G401 (cell line): ENCODE measurements around the gene RGL4. TPM values are rescaled to one million over a fixed set of nuclear protein-coding genes. Genes with fewer than 3 reads are reported as not detected.
A peak's percentile ranks its signal among the peaks of the same experiment; 100 is the strongest.
"Not testable (repeated sequence)": the region's sequence is repeated elsewhere in the genome, so short reads cannot be mapped to it uniquely, and the experiment has no call there.

ENCODE experiments used
- DNase-seq: peaks from one replicate; pipeline ENCODE4 v3.0.0-alpha.2; 2015; ENCODE audit warnings: low spot score
- in situ Hi-C: cut with HindIII; loops from 2 replicates; pipeline ENCODE4 v1.10.0; 2016; ENCODE audit warnings: low sequenced_read_pairs, mixed read lengths
- total RNA-seq: library from RNA; depleted of rRNA; stranded (reverse); fragments of >200 nt; shearing (Covaris generic); gene quantifications from 2 replicates; pipeline ENCODE4 v1.2.3, GENCODE V29; 2014; rRNA removed

The RGL4 gene, protein sequence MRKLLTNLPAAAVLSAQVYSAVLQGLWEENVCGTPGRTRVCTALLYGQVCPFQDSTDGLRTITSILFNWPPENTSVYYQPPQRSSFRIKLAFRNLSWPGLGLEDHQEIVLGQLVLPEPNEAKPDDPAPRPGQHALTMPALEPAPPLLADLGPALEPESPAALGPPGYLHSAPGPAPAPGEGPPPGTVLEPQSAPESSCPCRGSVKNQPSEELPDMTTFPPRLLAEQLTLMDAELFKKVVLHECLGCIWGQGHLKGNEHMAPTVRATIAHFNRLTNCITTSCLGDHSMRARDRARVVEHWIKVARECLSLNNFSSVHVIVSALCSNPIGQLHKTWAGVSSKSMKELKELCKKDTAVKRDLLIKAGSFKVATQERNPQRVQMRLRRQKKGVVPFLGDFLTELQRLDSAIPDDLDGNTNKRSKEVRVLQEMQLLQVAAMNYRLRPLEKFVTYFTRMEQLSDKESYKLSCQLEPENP
- total RNA-seq = not detected in 2 replicates

DNA sequence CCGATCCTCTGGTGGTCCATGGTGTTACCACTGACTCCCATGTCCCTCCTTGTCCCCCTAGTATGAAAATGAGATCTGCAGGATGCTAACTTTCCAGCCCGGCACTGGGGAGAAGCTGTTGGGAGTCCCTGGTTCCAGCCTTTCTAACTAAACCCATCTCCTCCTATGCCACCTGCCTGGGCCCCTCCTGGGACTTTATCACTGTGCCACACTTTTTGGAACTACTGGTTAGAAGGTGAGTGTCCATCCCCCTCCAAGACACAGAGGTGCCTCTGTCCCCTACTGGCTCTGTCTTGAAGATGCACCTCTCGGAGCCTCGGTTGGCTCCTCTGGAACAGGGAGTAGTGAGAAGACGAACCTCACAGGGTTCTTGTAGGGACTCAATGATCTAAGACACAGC is at the start of gene RGL4:
TSS of gene RGL4 (plus strand) at position 301 of the 400 bp plus-strand sequence. CDS start 1,018 bp downstream, outside the sequence.
- in situ Hi-C loops = no loop called here
- DNase-seq = no peak

- DNase-seq, in situ Hi-C loops: not testable (repeated sequence)
Measured at GRCh38 chr22:23646526-23646925, 44.3 kb upstream of the RGL4 start.

DNA sequence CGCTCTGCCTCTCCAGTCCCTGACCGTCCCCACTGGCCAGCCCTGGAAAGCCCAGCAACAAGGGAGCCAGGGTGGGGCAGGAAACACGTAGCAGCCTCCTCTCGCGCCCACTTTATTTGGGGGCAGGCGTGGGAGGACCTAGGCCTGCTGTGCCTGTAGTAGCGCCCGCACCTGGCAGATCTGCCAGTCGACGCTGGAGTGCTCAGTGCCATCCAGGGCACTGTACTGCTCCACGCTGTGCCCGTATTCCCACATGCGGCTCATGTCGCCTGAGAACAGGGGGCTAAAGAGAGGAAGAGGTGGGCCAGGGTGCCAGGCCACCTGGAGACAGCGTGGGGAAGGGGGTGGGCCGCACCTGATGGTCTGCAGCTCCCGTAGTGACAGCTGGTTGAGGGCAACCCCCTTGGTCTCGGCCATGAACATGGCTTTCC is 41.7 kb upstream of the RGL4 start:
- no peak for DNase-seq
- in situ Hi-C loops = no loop called here

DNA sequence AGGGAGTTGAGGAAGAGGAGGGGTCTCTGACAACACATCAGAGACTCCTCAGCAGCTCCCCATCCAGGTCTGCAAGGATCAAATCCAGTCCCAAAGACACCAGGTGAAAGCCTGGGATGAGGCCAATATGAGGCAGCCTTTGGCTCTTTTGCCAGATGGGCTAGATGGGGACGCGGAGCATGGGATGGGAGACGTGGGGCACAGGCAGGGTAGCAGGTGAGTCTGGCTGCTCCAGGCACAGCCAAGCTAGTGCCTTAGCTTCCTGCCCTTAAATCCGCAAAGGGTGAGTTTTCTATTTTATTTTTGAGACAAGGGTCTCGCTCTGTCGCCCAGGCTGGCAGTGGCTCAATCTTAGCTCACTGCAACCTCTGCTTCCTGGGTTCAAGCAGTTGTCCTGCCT is 39.1 kb upstream of the RGL4 start:
- in situ Hi-C loops = no loop called here
- peak; percentile 6 for DNase-seq

- no peak for DNase-seq
- in situ Hi-C loops = no loop called here
Measured at GRCh38 chr22:23652286-23652685, 38.5 kb upstream of the RGL4 start.

GRCh38 chr22:23652711-23653110 is 38.1 kb upstream of the RGL4 start:
- in situ Hi-C loops = no loop called here
- no peak for DNase-seq

DNA sequence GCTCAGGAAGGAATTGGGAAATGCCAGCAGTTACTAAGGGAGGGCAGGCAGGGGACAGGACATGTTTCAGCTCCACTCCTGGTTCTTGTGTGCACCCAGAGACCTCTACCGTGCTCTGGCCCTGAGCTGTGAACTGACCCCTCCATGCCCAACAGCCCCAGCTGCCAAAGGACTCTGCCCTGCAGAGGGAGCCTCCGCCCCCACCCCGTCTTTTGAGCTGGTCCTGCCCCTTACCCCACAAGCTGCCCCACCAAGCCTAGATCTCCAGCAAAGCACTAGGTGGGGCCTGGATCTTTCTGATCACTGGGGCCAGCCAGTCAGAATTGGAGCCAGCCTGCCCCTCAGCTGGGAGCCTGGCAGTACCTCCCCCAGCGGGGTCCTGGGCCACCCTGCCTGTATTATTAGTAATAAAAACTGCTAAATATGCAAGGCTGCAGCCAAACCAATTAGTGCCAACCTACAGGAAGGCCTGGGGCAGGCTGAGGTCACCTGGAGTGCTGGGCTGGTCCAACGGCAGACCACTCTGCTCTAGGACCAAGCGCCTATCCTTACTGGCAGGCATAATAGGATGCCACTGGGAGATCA is 34.8 kb upstream of the RGL4 start:
- in situ Hi-C loops = no loop called here
- DNase-seq = no peak

GRCh38 chr22:23657727-23658126 is 33.1 kb upstream of the RGL4 start:
- in situ Hi-C loops = no loop called here
- no peak for DNase-seq

DNA sequence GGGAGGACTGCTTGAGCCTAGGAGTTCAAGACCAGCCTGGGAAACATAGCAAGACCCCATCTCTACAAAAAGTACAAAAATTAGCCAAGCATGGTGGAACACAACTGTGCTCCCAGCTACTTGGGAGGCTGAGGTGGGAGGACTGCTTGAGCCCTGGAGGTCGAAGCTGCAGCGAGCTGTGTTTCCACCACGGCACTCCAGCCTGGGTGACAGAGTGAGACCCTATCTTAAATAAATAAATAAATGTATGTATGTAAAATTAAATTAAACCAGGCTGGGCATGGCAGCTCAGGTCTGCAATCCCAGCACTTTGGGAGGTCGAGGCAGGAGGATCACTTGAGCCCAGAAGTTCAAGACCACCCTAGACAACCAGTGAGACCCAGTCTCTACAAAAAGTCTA is 30.4 kb upstream of the RGL4 start:
- in situ Hi-C loops = not testable (repeated sequence)

GRCh38 chr22:23670378-23671295 is 20.2 kb upstream of the RGL4 start:
- in situ Hi-C loops = no loop called here
- no peak for DNase-seq

More for the DNA sequence above, 30.4 kb upstream of the RGL4 start:
- DNase-seq = not testable (repeated sequence)

GRCh38 chr22:23671387-23671786 is 19.4 kb upstream of the RGL4 start:
- DNase-seq, in situ Hi-C loops: not testable (repeated sequence)

- in situ Hi-C loops, DNase-seq: not testable (repeated sequence)
Measured at GRCh38 chr22:23672307-23673049, 18.3 kb upstream of the RGL4 start.

DNA sequence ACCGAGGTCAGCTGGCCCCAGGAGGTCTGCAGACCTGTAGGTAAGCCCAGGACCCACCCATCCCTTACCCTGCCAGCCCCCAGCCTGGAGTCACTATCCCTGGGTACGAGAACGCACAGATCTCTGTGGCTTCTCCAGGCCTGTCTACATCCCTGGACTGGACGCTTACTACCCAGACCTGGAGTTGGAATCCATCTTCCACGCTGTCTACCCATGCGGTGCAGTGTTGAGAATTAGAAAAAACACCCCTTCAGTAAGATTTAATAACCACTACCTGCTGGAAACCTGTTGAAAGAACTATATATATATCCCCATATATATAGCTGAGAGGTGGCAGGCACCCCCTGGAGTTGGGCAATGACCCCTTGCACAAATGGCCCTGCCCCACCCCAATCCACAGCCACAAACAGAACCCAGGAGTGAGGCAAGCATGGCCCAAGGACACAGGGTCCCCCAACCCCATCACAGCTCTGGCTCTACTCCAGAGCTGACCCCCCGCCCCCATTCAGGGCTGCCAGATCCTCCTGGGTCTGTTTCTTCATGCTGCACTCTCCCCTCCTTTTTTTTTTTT is 17.7 kb upstream of the RGL4 start:
- in situ Hi-C loops = no loop called here
- no peak for DNase-seq

DNA sequence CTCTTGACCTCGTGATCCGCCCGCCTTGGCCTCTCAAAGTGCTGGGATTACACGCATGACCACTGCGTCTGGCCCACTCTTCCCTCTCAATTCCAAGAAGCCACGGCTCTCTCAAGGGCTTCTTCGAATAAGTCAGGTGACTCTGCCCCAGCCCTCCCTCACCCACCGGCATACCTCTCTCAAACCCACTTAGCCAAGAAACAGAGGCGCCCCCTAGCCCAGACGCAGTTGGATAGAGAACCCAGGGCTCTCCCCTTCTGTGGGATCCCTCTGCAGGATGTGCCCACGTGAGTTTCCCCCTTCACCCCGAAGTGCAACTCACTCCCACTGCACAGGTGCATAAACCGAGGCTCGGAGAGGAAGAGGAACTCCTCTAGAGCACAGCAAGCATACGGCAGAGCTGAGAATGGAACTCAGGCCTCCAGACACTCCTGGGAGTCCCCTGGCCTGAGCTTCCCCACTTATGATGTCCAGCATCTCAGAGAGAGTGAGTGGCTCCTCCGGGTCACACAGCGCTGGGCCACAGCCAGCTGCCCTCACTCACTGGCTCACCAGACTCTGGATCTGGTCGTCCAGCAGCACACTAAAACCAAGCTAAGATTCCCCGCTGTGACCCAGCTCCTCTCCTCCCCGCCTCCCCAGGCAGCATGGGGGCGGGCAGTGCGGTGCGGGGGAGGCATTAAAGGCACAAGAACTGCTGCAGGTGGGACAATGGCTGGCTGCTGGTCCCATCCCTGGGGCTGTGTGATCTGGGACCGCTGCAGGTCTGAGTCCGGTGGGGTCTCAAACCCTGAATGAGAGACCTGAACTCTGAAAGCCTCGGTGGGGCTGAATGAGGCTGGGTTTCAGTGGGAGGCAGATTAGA is 16.8 kb upstream of the RGL4 start:
- in situ Hi-C loops = no loop called here

DNA sequence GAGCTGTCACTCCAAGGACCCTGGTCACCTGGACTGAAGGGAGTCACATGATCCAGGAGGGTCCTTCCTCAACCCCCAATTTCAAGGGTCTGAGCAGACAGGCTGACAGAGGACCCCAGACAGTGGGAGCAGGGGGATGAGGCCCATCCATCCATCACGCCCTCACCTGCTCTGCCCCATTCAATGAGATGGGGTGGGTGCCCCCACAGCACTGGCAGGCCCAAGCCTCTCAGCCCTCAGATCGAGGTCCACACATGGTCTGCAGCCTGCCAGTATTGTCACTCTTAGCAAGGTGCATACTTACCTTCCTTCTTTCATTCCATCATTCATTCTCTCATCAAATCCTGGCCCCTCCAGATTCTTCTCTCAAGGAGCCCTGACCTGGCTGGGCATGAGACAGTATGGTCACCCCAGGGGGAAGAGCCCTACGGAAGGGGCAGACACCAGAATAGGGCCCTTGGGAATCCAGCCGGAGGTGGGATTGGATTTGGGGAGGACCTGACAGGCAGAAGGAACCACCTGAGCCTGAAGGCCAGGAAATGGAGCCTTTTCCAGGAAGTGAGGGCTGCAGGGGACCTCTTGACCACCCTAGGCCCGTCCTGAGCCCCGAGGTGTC is 15.8 kb upstream of the RGL4 start:
- DNase-seq, in situ Hi-C loops: not testable (repeated sequence)

More for the DNA sequence above, 16.8 kb upstream of the RGL4 start:
- no peak for DNase-seq

GRCh38 chr22:23675502-23676415 is 15.1 kb upstream of the RGL4 start:
- in situ Hi-C loops = no loop called here
- DNase-seq = no peak
